Loucy (cell line): ENCODE data around the gene CTNNA2.

Source experiments
- H2AFZ ChIP-seq: fragments of 200-600 bp; sonication (generic); 2 replicates; pipeline ENCODE4 v1.6.0; 2016; ENCODE audit warnings: antibody characterized with exemption, mild to moderate bottlenecking, low read length, moderate library complexity
- H3F3A ChIP-seq: fragments of 200-600 bp; 2 replicates; pipeline ENCODE4 v1.6.0; 2016; ENCODE audit warnings: antibody characterized with exemption, low read depth, mild to moderate bottlenecking
- H3K27me3 ChIP-seq: fragments of 200-600 bp; sonication (generic); 2 replicates; pipeline ENCODE4 v1.6.1; 2014; ENCODE audit warnings: low read length, mild to moderate bottlenecking; ENCODE audit not compliant: insufficient read depth, poor library complexity, severe bottlenecking
- H3K36me3 ChIP-seq: fragments of 200-600 bp; sonication (generic); 2 replicates; pipeline ENCODE4 v1.6.1; 2016; ENCODE audit warnings: low read length; ENCODE audit not compliant: insufficient read depth
- H3K4me1 ChIP-seq: fragments of 200-600 bp; sonication (generic); 2 replicates; pipeline ENCODE4 v1.5.1; 2014; ENCODE audit warnings: low read length, mild to moderate bottlenecking; ENCODE audit not compliant: insufficient read depth, poor library complexity, severe bottlenecking
- H3K4me2 ChIP-seq: fragments of 200-600 bp; sonication (generic); 2 replicates; pipeline ENCODE4 v1.6.0; 2014; ENCODE audit warnings: antibody characterized with exemption, low read length, low read depth, mild to moderate bottlenecking; ENCODE audit not compliant: poor library complexity, severe bottlenecking
- H3K4me3 ChIP-seq: fragments of 200-600 bp; sonication (generic); 2 replicates; pipeline ENCODE4 v1.5.1; 2014; ENCODE audit warnings: low read length, mild to moderate bottlenecking, mixed read lengths; ENCODE audit not compliant: poor library complexity, severe bottlenecking
- H3K79me2 ChIP-seq: fragments of 200-600 bp; sonication (generic); 2 replicates; pipeline ENCODE4 v1.6.1; 2014; ENCODE audit warnings: low read length; ENCODE audit not compliant: insufficient read depth
- H3K9ac ChIP-seq: fragments of 200-600 bp; sonication (generic); 2 replicates; pipeline ENCODE4 v1.6.0; 2014; ENCODE audit warnings: mild to moderate bottlenecking, low read depth, low read length, moderate library complexity; ENCODE audit not compliant: poor library complexity, severe bottlenecking
- H3K9me2 ChIP-seq: fragments of 200-600 bp; sonication (generic); replicated peaks from 2 replicates; pipeline ENCODE4 v1.6.1; 2016; ENCODE audit warnings: low read depth, low read length, mixed read lengths
- H3K9me3 ChIP-seq: fragments of 200-600 bp; sonication (generic); 2 replicates; pipeline ENCODE4 v1.6.1; 2014; ENCODE audit warnings: mild to moderate bottlenecking, antibody characterized with exemption, low read length, low read depth; ENCODE audit not compliant: insufficient read depth
- H4K20me1 ChIP-seq: fragments of 200-600 bp; sonication (generic); 2 replicates; pipeline ENCODE4 v1.6.0; 2014; ENCODE audit warnings: antibody characterized with exemption, low read length, mild to moderate bottlenecking; ENCODE audit not compliant: insufficient read depth, poor library complexity, severe bottlenecking
- EZH2phosphoT487 ChIP-seq: fragments of 200-600 bp; IDR thresholded peaks from 2 replicates; pipeline ENCODE4 v1.6.1; 2018; ENCODE audit warnings: antibody characterized with exemption, mild to moderate bottlenecking, moderate library complexity, borderline replicate concordance
- TF ChIP-seq, protein P1 (sequence below): fragments of 200-600 bp; sonication (generic); conservative IDR thresholded peaks from 2 replicates; pipeline ENCODE4 v1.5.1; 2014; ENCODE audit warnings: mild to moderate bottlenecking, antibody characterized with exemption, low read length

CTNNA2 gene

DNA sequence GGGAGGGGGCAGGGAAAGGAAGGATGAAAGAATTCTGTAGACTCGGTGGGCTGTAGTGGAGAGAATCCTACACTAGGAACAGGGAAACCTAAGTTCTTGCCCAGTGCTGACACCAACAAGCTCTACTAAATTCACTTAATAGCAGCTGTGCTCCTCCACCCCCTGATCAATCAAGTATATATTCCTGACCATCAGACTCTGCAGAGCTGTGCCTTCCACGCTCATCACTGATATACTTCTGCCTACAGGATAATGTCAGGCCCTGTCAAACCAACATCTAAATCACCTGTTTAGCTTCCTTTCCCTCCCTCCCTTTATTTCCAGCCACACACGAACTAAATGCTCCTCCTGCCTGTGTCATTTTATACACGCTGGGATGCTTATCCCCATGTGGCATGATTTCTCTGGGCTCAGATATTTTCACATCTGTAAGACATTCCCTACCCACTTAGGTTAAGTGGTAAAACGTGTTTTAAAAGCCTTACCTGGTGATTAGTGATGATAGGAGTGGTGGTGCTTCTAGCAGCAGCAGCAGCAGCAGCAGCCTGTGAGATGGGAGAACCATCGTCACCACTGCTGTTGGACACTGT is 489.8 kb downstream of the CTNNA2 start:
- no peak overlapping the region for H2AFZ ChIP-seq
- no peaks in the 10 kb centered on the region for H3K79me2 ChIP-seq
- TF ChIP-seq, protein P1, sequence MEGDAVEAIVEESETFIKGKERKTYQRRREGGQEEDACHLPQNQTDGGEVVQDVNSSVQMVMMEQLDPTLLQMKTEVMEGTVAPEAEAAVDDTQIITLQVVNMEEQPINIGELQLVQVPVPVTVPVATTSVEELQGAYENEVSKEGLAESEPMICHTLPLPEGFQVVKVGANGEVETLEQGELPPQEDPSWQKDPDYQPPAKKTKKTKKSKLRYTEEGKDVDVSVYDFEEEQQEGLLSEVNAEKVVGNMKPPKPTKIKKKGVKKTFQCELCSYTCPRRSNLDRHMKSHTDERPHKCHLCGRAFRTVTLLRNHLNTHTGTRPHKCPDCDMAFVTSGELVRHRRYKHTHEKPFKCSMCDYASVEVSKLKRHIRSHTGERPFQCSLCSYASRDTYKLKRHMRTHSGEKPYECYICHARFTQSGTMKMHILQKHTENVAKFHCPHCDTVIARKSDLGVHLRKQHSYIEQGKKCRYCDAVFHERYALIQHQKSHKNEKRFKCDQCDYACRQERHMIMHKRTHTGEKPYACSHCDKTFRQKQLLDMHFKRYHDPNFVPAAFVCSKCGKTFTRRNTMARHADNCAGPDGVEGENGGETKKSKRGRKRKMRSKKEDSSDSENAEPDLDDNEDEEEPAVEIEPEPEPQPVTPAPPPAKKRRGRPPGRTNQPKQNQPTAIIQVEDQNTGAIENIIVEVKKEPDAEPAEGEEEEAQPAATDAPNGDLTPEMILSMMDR = no peak
- no peak for TF ChIP-seq EZH2phosphoT487
- H3K4me1 ChIP-seq = no peaks in the 10 kb centered on the region
- H3K36me3 ChIP-seq = no peaks in the 10 kb centered on the region
- no peaks in the 10 kb centered on the region for H3K9me2 ChIP-seq
- H3K27me3 ChIP-seq = peaks cover 25% of the 10 kb centered on the region
- H3K9ac ChIP-seq = no peak overlapping the region
- H4K20me1 ChIP-seq = no peaks in the 10 kb centered on the region
- no peak overlapping the region for H3K4me2 ChIP-seq
- no peaks in the 10 kb centered on the region for H3K9me3 ChIP-seq
- H3F3A ChIP-seq = no peaks in the 10 kb centered on the region
- H3K4me3 ChIP-seq = no peak overlapping the region

DNA sequence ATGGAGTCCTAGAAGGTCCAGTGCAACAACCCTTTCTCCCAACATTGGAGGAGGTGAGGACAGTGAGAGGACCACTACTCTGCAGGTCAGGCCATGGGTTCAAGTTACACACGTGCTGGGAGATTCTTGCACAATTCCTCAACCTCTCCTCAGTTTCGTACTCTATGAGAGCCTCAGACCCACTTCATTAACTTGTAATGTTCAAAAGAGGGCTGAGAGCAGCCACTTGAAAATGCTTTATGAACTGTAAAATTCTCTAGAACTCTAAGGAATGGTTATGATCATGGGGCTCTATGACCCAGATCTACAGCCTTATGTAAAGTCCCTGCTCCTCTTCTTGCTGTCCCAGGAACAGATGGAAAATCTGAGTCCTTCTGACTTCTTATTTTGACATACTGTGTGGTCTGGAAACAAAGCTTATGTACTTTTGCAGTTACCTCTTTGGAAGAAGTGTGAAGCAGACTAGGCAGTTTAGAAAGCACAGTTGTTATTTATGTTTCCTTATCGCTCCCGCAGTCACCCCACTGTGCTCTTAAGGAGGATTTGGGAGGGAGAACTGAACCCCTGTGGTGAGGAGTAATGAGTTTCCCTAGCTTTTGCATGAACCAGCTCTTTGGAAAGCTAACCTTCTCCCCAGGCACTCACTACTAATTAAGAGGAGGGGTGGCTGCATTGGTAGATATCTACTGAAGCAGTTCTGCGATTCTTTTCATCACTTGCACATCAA is 495.1 kb downstream of the CTNNA2 start:
- Histone ChIP-seq H3F3A (no peaks in the 10 kb centered on the region), H3K36me3 (no peaks in the 10 kb centered on the region), H3K4me2 (no peak overlapping the region), H3K4me3 (no peak overlapping the region), H3K9ac (no peak overlapping the region), H3K9me3 (no peaks in the 10 kb centered on the region), H3K27me3 (peaks cover 3% of the 10 kb centered on the region), H4K20me1 (no peaks in the 10 kb centered on the region), H3K79me2 (no peaks in the 10 kb centered on the region), H3K4me1 (no peaks in the 10 kb centered on the region), H2AFZ (no peak overlapping the region), H3K9me2 (no peaks in the 10 kb centered on the region)
- TF ChIP-seq EZH2phosphoT487 = no peak
- TF ChIP-seq, protein P1 = no peak

DNA sequence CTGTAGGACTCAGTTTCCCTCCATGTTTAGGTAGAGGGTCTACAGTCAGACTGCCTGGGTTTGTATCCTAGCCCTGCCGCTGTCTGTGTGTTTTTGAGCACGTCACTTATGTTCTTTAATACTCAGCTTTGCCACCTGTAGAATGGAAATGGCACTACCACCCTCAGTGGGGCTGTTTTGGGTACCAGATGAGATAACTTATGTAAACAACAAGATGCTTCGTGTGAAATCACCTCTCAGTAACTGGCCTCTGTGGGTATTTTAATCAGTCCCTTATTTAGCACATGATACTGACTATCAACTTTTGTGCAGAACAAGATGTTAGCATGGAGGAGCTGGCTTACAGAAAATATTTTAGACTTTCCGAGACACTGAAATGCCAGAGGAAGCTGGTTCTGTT is 495.7 kb downstream of the CTNNA2 start:
- Histone ChIP-seq H3K27me3 (peaks cover 3% of the 10 kb centered on the region), H3K9me2 (no peaks in the 10 kb centered on the region), H2AFZ (no peak overlapping the region), H3K4me1 (no peaks in the 10 kb centered on the region), H3K36me3 (no peaks in the 10 kb centered on the region), H3K79me2 (no peaks in the 10 kb centered on the region), H3K4me3 (no peak overlapping the region), H3K4me2 (no peak overlapping the region), H3K9me3 (no peaks in the 10 kb centered on the region), H3F3A (no peaks in the 10 kb centered on the region), H4K20me1 (no peaks in the 10 kb centered on the region), H3K9ac (no peak overlapping the region)
- no peak for TF ChIP-seq EZH2phosphoT487
- TF ChIP-seq, protein P1 = no peak
